ENCODE data around the gene NANOS3. TPM values are rescaled to one million over a fixed set of nuclear protein-coding genes. Genes with fewer than 3 reads are reported as not detected.

NANOS3 gene
- total and polyA plus RNA-seq, 2 of the 13 experiments (the other 11 are each of a cell fraction or from before 2014, with no cell fraction given): 0.21 TPM; not detected in 1

GRCh38 chr19:13906521-13906904, 29.6 kb downstream of the NANOS3 start (continued):
- TF ChIP-seq NFAT5 (CRISPR knock-in tag; IDR thresholded peaks at IDR 0.05) (no peak), ZNF326 (CRISPR knock-in tag; IDR thresholded peaks at IDR 0.05; ENCODE audit: borderline replicate concordance) (no peak), PAXIP1 (CRISPR knock-in tag; conservative IDR thresholded peaks at IDR 0.05) (no peak), ZNF766 (CRISPR knock-in tag; IDR thresholded peaks at IDR 0.05; ENCODE audit: borderline replicate concordance) (no peak), PITX1 (CRISPR knock-in tag; IDR thresholded peaks at IDR 0.05) (peak; percentile 95), HMG20A (CRISPR knock-in tag; IDR thresholded peaks at IDR 0.05; ENCODE audit: borderline replicate concordance) (no peak), ZNF768 (CRISPR knock-in tag; IDR thresholded peaks at IDR 0.05) (0 out of 2 replicates have a peak, but pooled peaks have one; percentile 0), SOX6 (IDR thresholded peaks at IDR 0.05) (no peak), SOX6 (CRISPR knock-in tag; IDR thresholded peaks at IDR 0.05) (peak; percentile 34), ZNF780A (CRISPR knock-in tag; IDR thresholded peaks at IDR 0.05) (no peak), ZC3H4 (CRISPR knock-in tag; IDR thresholded peaks at IDR 0.05; ENCODE audit: borderline replicate concordance) (no peak), LCORL (IDR thresholded peaks at IDR 0.05) (no peak), LCORL (CRISPR knock-in tag; IDR thresholded peaks at IDR 0.05) (0 out of 2 replicates have a peak, but pooled peaks have one; percentile 2), ZNF772 (CRISPR knock-in tag; IDR thresholded peaks at IDR 0.05) (no peak), ZFP36L2 (CRISPR knock-in tag; IDR thresholded peaks at IDR 0.05) (no peak), KLF15 (CRISPR knock-in tag; IDR thresholded peaks at IDR 0.05; ENCODE audit: borderline replicate concordance) (no peak), ZNF446 (CRISPR knock-in tag; IDR thresholded peaks at IDR 0.05) (0 out of 2 replicates have a peak, but pooled peaks have one; percentile 3), MXD1 (CRISPR knock-in tag; IDR thresholded peaks at IDR 0.05) (no peak)
- TF ChIP-seq, protein P1, sequence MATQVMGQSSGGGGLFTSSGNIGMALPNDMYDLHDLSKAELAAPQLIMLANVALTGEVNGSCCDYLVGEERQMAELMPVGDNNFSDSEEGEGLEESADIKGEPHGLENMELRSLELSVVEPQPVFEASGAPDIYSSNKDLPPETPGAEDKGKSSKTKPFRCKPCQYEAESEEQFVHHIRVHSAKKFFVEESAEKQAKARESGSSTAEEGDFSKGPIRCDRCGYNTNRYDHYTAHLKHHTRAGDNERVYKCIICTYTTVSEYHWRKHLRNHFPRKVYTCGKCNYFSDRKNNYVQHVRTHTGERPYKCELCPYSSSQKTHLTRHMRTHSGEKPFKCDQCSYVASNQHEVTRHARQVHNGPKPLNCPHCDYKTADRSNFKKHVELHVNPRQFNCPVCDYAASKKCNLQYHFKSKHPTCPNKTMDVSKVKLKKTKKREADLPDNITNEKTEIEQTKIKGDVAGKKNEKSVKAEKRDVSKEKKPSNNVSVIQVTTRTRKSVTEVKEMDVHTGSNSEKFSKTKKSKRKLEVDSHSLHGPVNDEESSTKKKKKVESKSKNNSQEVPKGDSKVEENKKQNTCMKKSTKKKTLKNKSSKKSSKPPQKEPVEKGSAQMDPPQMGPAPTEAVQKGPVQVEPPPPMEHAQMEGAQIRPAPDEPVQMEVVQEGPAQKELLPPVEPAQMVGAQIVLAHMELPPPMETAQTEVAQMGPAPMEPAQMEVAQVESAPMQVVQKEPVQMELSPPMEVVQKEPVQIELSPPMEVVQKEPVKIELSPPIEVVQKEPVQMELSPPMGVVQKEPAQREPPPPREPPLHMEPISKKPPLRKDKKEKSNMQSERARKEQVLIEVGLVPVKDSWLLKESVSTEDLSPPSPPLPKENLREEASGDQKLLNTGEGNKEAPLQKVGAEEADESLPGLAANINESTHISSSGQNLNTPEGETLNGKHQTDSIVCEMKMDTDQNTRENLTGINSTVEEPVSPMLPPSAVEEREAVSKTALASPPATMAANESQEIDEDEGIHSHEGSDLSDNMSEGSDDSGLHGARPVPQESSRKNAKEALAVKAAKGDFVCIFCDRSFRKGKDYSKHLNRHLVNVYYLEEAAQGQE (IDR thresholded peaks at IDR 0.05; ENCODE audit: borderline replicate concordance in 1 of 2, low read depth in 1 of 2, low read length in 2 of 2): no peak

All from HepG2 (cell line).